Measurements from ENCODE around the gene WWOX. TPM values are rescaled to one million over a fixed set of nuclear protein-coding genes. Genes with fewer than 3 reads are reported as not detected.

Gene WWOX
- polyA plus RNA-seq, 3 donors = 36.2 to 37.9 (median 36.7) TPM

- no peak for DNase-seq (ENCODE audit: extremely low read depth in 1 of 11, low read depth in 9 of 11, low spot score in 4 of 11)
Observed at GRCh38 chr16:78729687-78730086, 630.2 kb downstream of the WWOX start.

- no peak for DNase-seq (ENCODE audit: extremely low read depth in 1 of 11, low read depth in 9 of 11, low spot score in 4 of 11)
Observed at GRCh38 chr16:78731785-78732184, 632.3 kb downstream of the WWOX start.

GRCh38 chr16:78732696-78733095, 633.2 kb downstream of the WWOX start:
- no peak for DNase-seq (ENCODE audit: extremely low read depth in 1 of 11, low read depth in 9 of 11, low spot score in 4 of 11)

GRCh38 chr16:78735337-78735736, 635.9 kb downstream of the WWOX start:
- DNase-seq (ENCODE audit: extremely low read depth in 1 of 11, low read depth in 9 of 11, low spot score in 4 of 11) = no peak

GRCh38 chr16:78737630-78738029, 638.2 kb downstream of the WWOX start:
- no peak for DNase-seq (ENCODE audit: extremely low read depth in 1 of 11, low read depth in 9 of 11, low spot score in 4 of 11)

GRCh38 chr16:78738557-78738956, 639.1 kb downstream of the WWOX start:
- DNase-seq (ENCODE audit: extremely low read depth in 1 of 11, low read depth in 9 of 11, low spot score in 4 of 11) = no peak

GRCh38 chr16:78740269-78740668, 640.8 kb downstream of the WWOX start:
- DNase-seq (ENCODE audit: extremely low read depth in 1 of 11, low read depth in 9 of 11, low spot score in 4 of 11) = no peak

- DNase-seq (ENCODE audit: extremely low read depth in 1 of 11, low read depth in 9 of 11, low spot score in 4 of 11) = no peak
Observed at GRCh38 chr16:78742501-78743283, 643.2 kb downstream of the WWOX start.

GRCh38 chr16:78743556-78743955, 644.1 kb downstream of the WWOX start:
- DNase-seq (ENCODE audit: extremely low read depth in 1 of 11, low read depth in 9 of 11, low spot score in 4 of 11) = no peak

GRCh38 chr16:78744099-78744498, 644.6 kb downstream of the WWOX start:
- DNase-seq (ENCODE audit: extremely low read depth in 1 of 11, low read depth in 9 of 11, low spot score in 4 of 11) = no peak

GRCh38 chr16:78744796-78745107, 645.3 kb downstream of the WWOX start:
- DNase-seq (ENCODE audit: extremely low read depth in 1 of 11, low read depth in 9 of 11, low spot score in 4 of 11) = no peak

- DNase-seq (ENCODE audit: extremely low read depth in 1 of 11, low read depth in 9 of 11, low spot score in 4 of 11) = peak; percentile 46 to 81 (median 69)
Observed at GRCh38 chr16:78745108-78746019, 645.9 kb downstream of the WWOX start.

- no peak for DNase-seq (ENCODE audit: extremely low read depth in 1 of 11, low read depth in 9 of 11, low spot score in 4 of 11)
Observed at GRCh38 chr16:78746718-78747117, 647.3 kb downstream of the WWOX start.

GRCh38 chr16:78748220-78748929, 648.9 kb downstream of the WWOX start:
- DNase-seq (ENCODE audit: extremely low read depth in 1 of 11, low read depth in 9 of 11, low spot score in 4 of 11) = no peak

- no peak for DNase-seq (ENCODE audit: extremely low read depth in 1 of 11, low read depth in 9 of 11, low spot score in 4 of 11)
Observed at GRCh38 chr16:78749745-78750268, 650.4 kb downstream of the WWOX start.

GRCh38 chr16:78750611-78751010, 651.2 kb downstream of the WWOX start:
- DNase-seq (ENCODE audit: extremely low read depth in 1 of 11, low read depth in 9 of 11, low spot score in 4 of 11) = no peak

- DNase-seq (ENCODE audit: extremely low read depth in 1 of 11, low read depth in 9 of 11, low spot score in 4 of 11) = no peak
Observed at GRCh38 chr16:78751601-78752000, 652.1 kb downstream of the WWOX start.

GRCh38 chr16:78754713-78755112, 655.3 kb downstream of the WWOX start:
- DNase-seq (ENCODE audit: extremely low read depth in 1 of 11, low read depth in 9 of 11, low spot score in 4 of 11) = no peak
